ENCODE data around the gene AMH.

AMH gene

DNA sequence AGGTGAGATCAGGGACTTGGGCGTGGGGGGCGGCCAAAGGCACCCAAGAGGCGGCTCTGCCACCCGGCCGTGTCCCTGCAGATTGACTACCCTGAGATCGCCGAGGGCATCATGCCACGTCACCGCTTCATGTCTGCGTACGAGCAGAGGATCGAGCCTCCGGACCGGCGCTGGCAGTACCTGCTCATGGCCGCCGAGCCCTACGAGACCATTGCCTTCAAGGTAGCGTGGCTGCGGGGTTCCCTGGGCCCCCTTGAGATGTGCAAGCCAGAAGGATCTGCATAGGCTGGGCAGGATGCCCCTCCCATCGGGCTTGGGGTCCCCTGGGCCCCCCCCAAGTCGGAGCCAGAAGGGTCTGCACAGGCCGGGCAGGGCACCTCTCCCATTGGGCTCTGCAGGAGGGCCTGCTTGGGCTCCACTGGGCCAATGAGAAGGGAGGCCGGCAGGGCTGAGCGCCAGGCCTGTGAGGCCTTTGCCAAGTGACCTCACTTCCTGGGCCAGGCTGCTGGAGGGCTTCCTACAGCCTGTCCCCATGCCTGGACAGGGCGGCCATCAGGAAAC lies 2.2 kb upstream of the AMH start:
- Mint-ChIP-seq H3K4me3 (no peak overlapping the region), H3K4me1 (ENCODE audit: low read depth) (peaks cover 10% of the 10 kb centered on the region), H3K9me3 (no peaks in the 10 kb centered on the region), H3K27ac (no peak overlapping the region), H3K36me3 (ENCODE audit: low read depth) (peaks cover 21% of the 10 kb centered on the region), H3K27me3 (ENCODE audit: low read depth) (no peaks in the 10 kb centered on the region)

DNA sequence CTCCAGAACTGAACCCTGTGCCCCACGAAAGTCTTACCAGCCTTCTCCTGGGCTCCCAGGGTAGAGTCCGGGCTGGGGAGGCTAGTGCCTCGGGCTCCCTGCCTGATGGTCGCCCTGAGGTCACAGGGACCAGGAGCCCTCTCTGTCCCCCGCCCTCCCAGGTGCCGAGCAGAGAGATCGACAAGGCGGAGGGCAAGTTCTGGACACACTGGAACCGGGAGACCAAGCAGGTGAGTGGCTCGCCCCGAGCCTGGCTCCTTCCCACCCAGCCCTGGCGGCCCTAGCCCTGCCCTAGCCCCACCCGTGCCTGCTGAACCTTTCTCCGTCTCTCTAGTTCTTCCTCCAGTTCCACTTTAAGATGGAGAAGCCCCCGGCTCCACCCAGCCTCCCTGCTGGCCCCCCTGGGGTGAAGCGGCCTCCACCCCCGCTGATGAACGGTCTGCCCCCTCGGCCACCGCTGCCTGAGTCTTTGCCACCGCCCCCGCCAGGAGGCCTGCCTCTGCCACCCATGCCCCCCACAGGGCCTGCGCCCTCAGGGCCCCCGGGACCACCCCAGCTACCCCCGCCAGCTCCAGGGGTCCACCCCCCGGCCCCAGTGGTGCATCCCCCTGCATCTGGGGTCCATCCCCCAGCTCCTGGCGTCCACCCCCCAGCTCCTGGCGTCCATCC lies 1.6 kb upstream of the AMH start:
- H3K9me3 Mint-ChIP-seq, result no peaks in the 10 kb centered on the region
- H3K27me3 Mint-ChIP-seq (ENCODE audit: low read depth), result peaks cover 2% of the 10 kb centered on the region
- H3K4me1 Mint-ChIP-seq (ENCODE audit: low read depth), result peaks cover 6% of the 10 kb centered on the region
- no peak overlapping the region for H3K27ac Mint-ChIP-seq
- H3K36me3 Mint-ChIP-seq (ENCODE audit: low read depth), result peaks cover 17% of the 10 kb centered on the region
- no peak overlapping the region for H3K4me3 Mint-ChIP-seq

DNA sequence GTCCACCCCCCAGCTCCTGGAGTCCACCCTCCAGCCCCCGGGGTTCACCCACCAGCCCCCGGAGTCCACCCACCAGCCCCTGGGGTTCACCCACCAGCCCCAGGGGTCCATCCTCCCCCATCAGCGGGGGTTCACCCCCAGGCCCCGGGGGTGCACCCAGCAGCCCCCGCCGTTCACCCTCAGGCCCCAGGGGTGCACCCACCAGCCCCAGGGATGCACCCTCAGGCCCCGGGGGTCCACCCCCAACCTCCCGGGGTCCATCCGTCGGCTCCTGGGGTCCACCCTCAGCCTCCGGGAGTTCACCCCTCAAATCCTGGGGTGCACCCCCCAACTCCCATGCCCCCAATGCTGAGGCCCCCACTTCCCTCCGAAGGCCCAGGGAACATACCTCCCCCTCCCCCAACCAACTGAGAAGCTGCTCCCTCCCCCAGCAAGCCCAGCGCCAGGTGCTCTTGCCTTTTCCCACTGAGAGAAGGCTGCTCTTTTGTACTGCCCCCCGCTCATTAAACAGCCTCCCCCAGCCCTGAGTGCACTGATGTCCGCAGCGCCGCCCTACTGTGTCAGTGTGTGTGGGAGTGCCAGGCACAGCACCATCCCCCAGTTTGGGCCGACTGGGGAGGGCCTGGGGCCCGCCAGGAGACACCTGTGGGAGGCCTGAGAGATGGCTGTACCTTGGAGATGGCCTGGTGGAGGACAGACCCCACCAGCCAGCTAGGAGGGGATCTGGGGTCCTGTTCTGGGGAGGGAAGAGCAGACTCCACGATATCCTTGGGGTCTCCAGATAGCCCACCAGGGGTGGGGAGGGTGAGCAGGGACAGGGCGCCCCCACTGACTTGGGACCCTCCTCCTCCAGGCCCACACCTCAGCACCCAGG lies 750 bp upstream of the AMH start:
- H3K9me3 Mint-ChIP-seq, result no peaks in the 10 kb centered on the region

GRCh38 chr19:2249880-2250765 lies 1.0 kb downstream of the AMH start:
- Mint-ChIP-seq H3K27me3 (ENCODE audit: low read depth) (peaks cover 8% of the 10 kb centered on the region), H3K27ac (no peak overlapping the region), H3K4me3 (no peak overlapping the region), H3K36me3 (ENCODE audit: low read depth) (peaks cover 10% of the 10 kb centered on the region), H3K9me3 (no peaks in the 10 kb centered on the region), H3K4me1 (ENCODE audit: low read depth) (peaks cover 2% of the 10 kb centered on the region)

More for the DNA sequence above, 750 bp upstream of the AMH start:
- Mint-ChIP-seq H3K4me3 (no peak overlapping the region), H3K36me3 (ENCODE audit: low read depth) (peaks cover 14% of the 10 kb centered on the region), H3K27ac (no peak overlapping the region), H3K4me1 (ENCODE audit: low read depth) (peaks cover 2% of the 10 kb centered on the region), H3K27me3 (ENCODE audit: low read depth) (peaks cover 4% of the 10 kb centered on the region)

DNA sequence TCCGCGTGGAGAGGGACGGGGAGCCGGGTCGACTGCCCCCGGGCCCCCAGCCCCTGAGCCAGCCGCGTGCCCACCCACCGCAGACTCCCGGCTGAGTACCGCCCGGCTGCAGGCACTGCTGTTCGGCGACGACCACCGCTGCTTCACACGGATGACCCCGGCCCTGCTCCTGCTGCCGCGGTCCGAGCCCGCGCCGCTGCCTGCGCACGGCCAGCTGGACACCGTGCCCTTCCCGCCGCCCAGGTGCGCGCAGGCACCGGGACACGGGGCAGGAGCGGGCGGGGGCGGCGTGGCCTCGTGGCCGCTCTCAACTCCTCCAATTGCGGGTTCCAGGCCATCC lies 1.6 kb downstream of the AMH start:
- H3K4me3 Mint-ChIP-seq, result no peak overlapping the region
- H3K9me3 Mint-ChIP-seq, result no peaks in the 10 kb centered on the region
- H3K27ac Mint-ChIP-seq, result no peak overlapping the region
- H3K36me3 Mint-ChIP-seq (ENCODE audit: low read depth), result peaks cover 9% of the 10 kb centered on the region
- peaks cover 2% of the 10 kb centered on the region for H3K4me1 Mint-ChIP-seq (ENCODE audit: low read depth)
- H3K27me3 Mint-ChIP-seq (ENCODE audit: low read depth), result peaks cover 8% of the 10 kb centered on the region

DNA sequence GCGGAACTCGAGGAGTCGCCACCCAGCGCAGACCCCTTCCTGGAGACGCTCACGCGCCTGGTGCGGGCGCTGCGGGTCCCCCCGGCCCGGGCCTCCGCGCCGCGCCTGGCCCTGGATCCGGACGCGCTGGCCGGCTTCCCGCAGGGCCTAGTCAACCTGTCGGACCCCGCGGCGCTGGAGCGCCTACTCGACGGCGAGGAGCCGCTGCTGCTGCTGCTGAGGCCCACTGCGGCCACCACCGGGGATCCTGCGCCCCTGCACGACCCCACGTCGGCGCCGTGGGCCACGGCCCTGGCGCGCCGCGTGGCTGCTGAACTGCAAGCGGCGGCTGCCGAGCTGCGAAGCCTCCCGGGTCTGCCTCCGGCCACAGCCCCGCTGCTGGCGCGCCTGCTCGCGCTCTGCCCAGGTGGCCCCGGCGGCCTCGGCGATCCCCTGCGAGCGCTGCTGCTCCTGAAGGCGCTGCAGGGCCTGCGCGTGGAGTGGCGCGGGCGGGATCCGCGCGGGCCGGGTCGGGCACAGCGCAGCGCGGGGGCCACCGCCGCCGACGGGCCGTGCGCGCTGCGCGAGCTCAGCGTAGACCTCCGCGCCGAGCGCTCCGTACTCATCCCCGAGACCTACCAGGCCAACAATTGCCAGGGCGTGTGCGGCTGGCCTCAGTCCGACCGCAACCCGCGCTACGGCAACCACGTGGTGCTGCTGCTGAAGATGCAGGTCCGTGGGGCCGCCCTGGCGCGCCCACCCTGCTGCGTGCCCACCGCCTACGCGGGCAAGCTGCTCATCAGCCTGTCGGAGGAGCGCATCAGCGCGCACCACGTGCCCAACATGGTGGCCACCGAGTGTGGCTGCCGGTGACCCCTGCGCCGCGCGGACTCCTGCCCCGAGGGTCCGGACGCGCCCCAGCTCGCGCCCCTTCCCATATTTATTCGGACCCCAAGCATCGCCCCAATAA lies 2.3 kb downstream of the AMH start:
- no peak overlapping the region for H3K4me3 Mint-ChIP-seq
- H3K27ac Mint-ChIP-seq, result no peak overlapping the region
- H3K36me3 Mint-ChIP-seq (ENCODE audit: low read depth), result peaks cover 7% of the 10 kb centered on the region

DNA sequence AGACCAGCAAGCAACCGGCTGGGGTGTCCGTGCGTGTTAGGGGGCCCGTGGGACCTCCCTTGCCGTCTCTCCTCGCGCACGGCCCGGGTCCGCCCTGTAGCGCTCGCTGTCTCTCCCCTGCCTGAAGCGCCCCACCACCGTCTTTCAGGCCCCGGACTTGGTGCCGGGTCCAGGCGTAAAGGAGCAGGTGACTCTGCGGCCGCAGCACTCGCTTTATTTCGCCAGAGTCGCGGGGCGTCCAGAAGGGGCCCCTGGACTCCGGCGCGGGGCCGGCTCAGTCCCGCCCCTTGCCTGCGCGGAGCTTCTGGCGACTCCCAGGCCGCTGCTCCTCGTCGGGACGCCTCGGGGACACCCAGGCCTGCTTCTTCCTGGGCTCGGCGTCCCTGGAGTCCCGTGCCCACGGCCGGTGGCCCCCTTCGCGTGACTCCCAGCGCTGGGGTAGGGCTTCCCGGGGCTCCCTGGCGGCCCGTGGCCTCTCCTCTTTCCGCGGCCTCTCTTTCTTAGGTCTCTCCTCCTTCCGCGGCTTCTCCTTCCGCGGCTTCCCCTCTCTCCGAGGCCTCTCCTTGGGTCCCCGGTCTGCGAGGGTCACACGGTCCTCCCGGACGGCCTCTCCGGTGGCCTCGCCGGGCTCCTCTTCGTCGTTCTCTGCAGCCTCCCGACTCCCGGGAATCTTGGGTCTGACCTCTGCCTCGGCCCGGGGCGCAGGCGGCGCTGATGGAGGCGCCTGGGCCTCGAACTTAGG lies 3.1 kb downstream of the AMH start:
- H3K27me3 Mint-ChIP-seq (ENCODE audit: low read depth), result peaks cover 8% of the 10 kb centered on the region
- H3K9me3 Mint-ChIP-seq, result no peaks in the 10 kb centered on the region
- peaks cover 4% of the 10 kb centered on the region for H3K36me3 Mint-ChIP-seq (ENCODE audit: low read depth)
- H3K4me3 Mint-ChIP-seq, result peak overlapping the region; percentile 7
- H3K4me1 Mint-ChIP-seq (ENCODE audit: low read depth), result peaks cover 2% of the 10 kb centered on the region
- no peak overlapping the region for H3K27ac Mint-ChIP-seq

More for the DNA sequence above, 2.3 kb downstream of the AMH start:
- Mint-ChIP-seq H3K9me3 (no peaks in the 10 kb centered on the region), H3K27me3 (ENCODE audit: low read depth) (peaks cover 8% of the 10 kb centered on the region), H3K4me1 (ENCODE audit: low read depth) (peaks cover 2% of the 10 kb centered on the region)

GRCh38 chr19:2252797-2253105 lies 3.6 kb downstream of the AMH start:
- Mint-ChIP-seq H3K4me1 (ENCODE audit: low read depth) (peaks cover 5% of the 10 kb centered on the region), H3K9me3 (no peaks in the 10 kb centered on the region), H3K27me3 (ENCODE audit: low read depth) (peaks cover 8% of the 10 kb centered on the region), H3K4me3 (peak overlapping the region; percentile 7), H3K27ac (no peak overlapping the region), H3K36me3 (ENCODE audit: low read depth) (peaks cover 4% of the 10 kb centered on the region)

DNA sequence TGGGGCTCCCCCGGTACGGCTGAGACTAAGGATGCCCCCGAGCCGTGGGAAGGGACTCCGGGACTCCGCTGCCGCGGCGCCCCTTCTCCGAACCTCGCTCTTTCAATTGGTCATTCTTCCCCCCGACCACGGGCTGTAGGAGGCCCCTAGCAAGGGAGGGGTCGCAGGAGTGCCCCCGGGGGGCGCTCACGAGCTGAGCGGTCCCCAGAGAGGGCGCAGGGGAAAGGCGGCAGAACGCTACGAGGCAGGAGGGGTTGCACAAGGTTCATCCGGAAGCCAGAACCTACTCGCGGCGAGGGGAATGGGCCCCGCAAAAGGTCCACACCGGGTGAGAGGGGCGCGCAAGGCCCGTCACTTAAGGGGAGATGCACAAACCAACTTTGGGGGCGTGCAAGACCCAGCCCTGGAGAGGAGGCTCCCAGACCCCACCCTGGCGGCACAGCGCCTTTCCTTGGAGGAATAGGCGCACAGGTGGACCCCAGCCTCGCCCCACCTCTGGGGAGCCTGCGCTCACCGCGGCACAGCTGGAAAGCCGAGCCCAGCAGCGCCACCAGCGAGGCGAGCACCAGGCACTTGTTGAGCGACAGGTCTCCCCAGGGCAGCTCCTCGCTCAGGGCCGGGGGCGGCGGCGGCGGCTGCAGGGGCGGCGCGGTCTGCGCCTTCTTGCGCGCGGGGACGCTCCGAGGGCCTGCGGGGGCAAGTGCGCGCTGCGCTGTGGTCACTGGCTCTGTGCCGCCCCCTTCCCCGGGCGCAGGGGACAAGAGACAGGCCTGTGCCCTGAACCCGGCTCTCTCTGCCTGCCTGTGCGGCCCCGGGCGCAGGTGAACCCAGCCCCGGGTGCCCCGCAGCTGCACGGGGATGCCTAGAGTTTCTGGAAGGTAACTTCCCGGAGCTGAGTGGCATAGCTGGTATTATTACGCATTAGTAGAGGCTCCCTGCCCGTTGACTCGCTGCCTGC lies 4.3 kb downstream of the AMH start:
- peaks cover 11% of the 10 kb centered on the region for H3K4me1 Mint-ChIP-seq (ENCODE audit: low read depth)
- H3K27me3 Mint-ChIP-seq (ENCODE audit: low read depth), result peaks cover 8% of the 10 kb centered on the region
- no peak overlapping the region for H3K27ac Mint-ChIP-seq
- H3K36me3 Mint-ChIP-seq (ENCODE audit: low read depth), result peaks cover 3% of the 10 kb centered on the region
- peak overlapping the region; percentile 17 for H3K4me3 Mint-ChIP-seq
- no peaks in the 10 kb centered on the region for H3K9me3 Mint-ChIP-seq

GRCh38 chr19:2254064-2254872 lies 5.1 kb downstream of the AMH start:
- peaks cover 8% of the 10 kb centered on the region for H3K27me3 Mint-ChIP-seq (ENCODE audit: low read depth)
- H3K27ac Mint-ChIP-seq, result no peak overlapping the region
- no peak overlapping the region for H3K4me3 Mint-ChIP-seq
- H3K36me3 Mint-ChIP-seq (ENCODE audit: low read depth), result no peaks in the 10 kb centered on the region
- peaks cover 17% of the 10 kb centered on the region for H3K4me1 Mint-ChIP-seq (ENCODE audit: low read depth)
- H3K9me3 Mint-ChIP-seq, result no peaks in the 10 kb centered on the region

GRCh38 chr19:2255112-2255845 lies 6.2 kb downstream of the AMH start:
- Mint-ChIP-seq H3K9me3 (no peaks in the 10 kb centered on the region), H3K36me3 (ENCODE audit: low read depth) (no peaks in the 10 kb centered on the region), H3K4me1 (ENCODE audit: low read depth) (peaks cover 19% of the 10 kb centered on the region), H3K27ac (no peak overlapping the region), H3K27me3 (ENCODE audit: low read depth) (peaks cover 8% of the 10 kb centered on the region), H3K4me3 (no peak overlapping the region)

Measured in T-helper 1 cell treated with Interleukin-12 subunit alpha and Interleukin-12 subunit beta and Interleukin-4 antibody, amounts not matched to agents 30 μg/mL and 1 μg/mL, for 36 hours (primary cell).